Astrocyte of the cerebellum (primary cell): ENCODE data around the gene SHROOM3.

Source experiments
- DNase-seq: peaks from one replicate; pipeline ENCODE4 v3.0.0-alpha.2; 2011; ENCODE audit warnings: low read depth
- H3K4me3 ChIP-seq: 2 replicates; pipeline ENCODE4 v1.5.1; 2011; ENCODE audit warnings: mild to moderate bottlenecking, low read depth, low read length, moderate library complexity
- CTCF ChIP-seq: IDR thresholded peaks from 2 replicates; pipeline ENCODE4 v1.5.1; 2012; ENCODE audit warnings: low read length, low read depth, moderate library complexity, mild to moderate bottlenecking; ENCODE audit errors: missing control alignments
- in situ Hi-C: cut with HindIII; loops from 2 replicates; pipeline ENCODE4 v1.10.0; 2017; ENCODE audit warnings: low sequenced_read_pairs

SHROOM3 gene

GRCh38 chr4:76488888-76489685 lies 54.1 kb downstream of the SHROOM3 start:
- DNase-seq, result no peak
- in situ Hi-C loops, result no loop called here
- H3K4me3 ChIP-seq, result no peak overlapping the region
- no peak for TF ChIP-seq CTCF

GRCh38 chr4:76489686-76490161 lies 54.7 kb downstream of the SHROOM3 start:
- no peak overlapping the region for H3K4me3 ChIP-seq
- DNase-seq, result no peak
- no peak for TF ChIP-seq CTCF
- in situ Hi-C loops, result no loop called here

- DNase-seq, result no peak
- in situ Hi-C loops, result no loop called here
- no peak overlapping the region for H3K4me3 ChIP-seq
- TF ChIP-seq CTCF, result no peak
Observed at GRCh38 chr4:76492055-76492454, 57.0 kb downstream of the SHROOM3 start.

- H3K4me3 ChIP-seq, result no peak overlapping the region
- in situ Hi-C loops, result no loop called here
- DNase-seq, result no peak
- no peak for TF ChIP-seq CTCF
Observed at GRCh38 chr4:76494243-76494642, 59.2 kb downstream of the SHROOM3 start.

- TF ChIP-seq CTCF, result no peak
Observed at GRCh38 chr4:76494871-76495590, 60.0 kb downstream of the SHROOM3 start.

GRCh38 chr4:76498550-76498949 lies 63.5 kb downstream of the SHROOM3 start:
- no peak overlapping the region for H3K4me3 ChIP-seq
- in situ Hi-C loops, result no loop called here
- no peak for TF ChIP-seq CTCF
- no peak for DNase-seq

More at GRCh38 chr4:76494871-76495590, 60.0 kb downstream of the SHROOM3 start:
- in situ Hi-C loops, result no loop called here
- no peak for DNase-seq
- H3K4me3 ChIP-seq, result no peak overlapping the region
